GM18870 (cell line): ENCODE data around the gene CDC45.

ENCODE experiments used
- ATAC-seq: cut with Tn5 transposase; IDR thresholded peaks from one replicate; pipeline ENCODE4 v1.9.1; 2021; ENCODE audit warnings: moderate library complexity; ENCODE audit not compliant: unreplicated experiment

Gene CDC45

GRCh38 chr22:19494676-19495173 lies 15.0 kb downstream of the CDC45 start:
- ATAC-seq: no peak

- no peak for ATAC-seq
These were observed 16.0 kb downstream of the CDC45 start for GRCh38 chr22:19495562-19496323.

- ATAC-seq: no peak
These were observed 16.6 kb downstream of the CDC45 start for GRCh38 chr22:19496324-19496630.

GRCh38 chr22:19497245-19497644 lies 17.5 kb downstream of the CDC45 start:
- no peak for ATAC-seq

- no peak for ATAC-seq
These were observed 18.6 kb downstream of the CDC45 start for GRCh38 chr22:19498154-19498865.

- ATAC-seq: no peak
These were observed 19.1 kb downstream of the CDC45 start for GRCh38 chr22:19498866-19499190.

- ATAC-seq: no peak
These were observed 19.6 kb downstream of the CDC45 start for GRCh38 chr22:19499236-19499879.

- ATAC-seq: no peak
These were observed 20.1 kb downstream of the CDC45 start for GRCh38 chr22:19499880-19500242.

- ATAC-seq: no peak
These were observed 22.3 kb downstream of the CDC45 start for GRCh38 chr22:19501897-19502447.

GRCh38 chr22:19503367-19503766 lies 23.6 kb downstream of the CDC45 start:
- no peak for ATAC-seq

GRCh38 chr22:19503869-19504268 lies 24.1 kb downstream of the CDC45 start:
- ATAC-seq: no peak

- no peak for ATAC-seq
These were observed 25.4 kb downstream of the CDC45 start for GRCh38 chr22:19504900-19505734.

GRCh38 chr22:19505735-19506126 lies 26.0 kb downstream of the CDC45 start:
- no peak for ATAC-seq

GRCh38 chr22:19506212-19506611 lies 26.5 kb downstream of the CDC45 start:
- ATAC-seq: no peak

GRCh38 chr22:19507534-19507861 lies 27.8 kb downstream of the CDC45 start:
- no peak for ATAC-seq

- ATAC-seq: no peak
These were observed 28.5 kb downstream of the CDC45 start for GRCh38 chr22:19508024-19508776.

- no peak for ATAC-seq
These were observed 29.5 kb downstream of the CDC45 start for GRCh38 chr22:19509191-19509590.

GRCh38 chr22:19509923-19510322 lies 30.2 kb downstream of the CDC45 start:
- ATAC-seq: no peak

GRCh38 chr22:19510919-19511341 lies 31.2 kb downstream of the CDC45 start:
- ATAC-seq: no peak

- no peak for ATAC-seq
These were observed 34.1 kb downstream of the CDC45 start for GRCh38 chr22:19513823-19514222.
